ENCODE results near the gene ZMIZ2.

GRCh38 chr7:44754802-44755697 is 6.4 kb downstream of the ZMIZ2 start:
- TF ChIP-seq CTCF (IDR thresholded peaks at IDR 0.05) (no peak), EP300 (IDR thresholded peaks at IDR 0.05) (no peak)

All from esophagus muscularis mucosa (tissue), 3 donors.